Inferior parietal cortex (tissue), 1 donor: ENCODE measurements around the gene COQ5.

ENCODE experiments used
- DNase-seq: peaks from one replicate; pipeline ENCODE4 v3.0.0-alpha.2; 2016; ENCODE audit errors: extremely low spot score

COQ5 gene

DNA sequence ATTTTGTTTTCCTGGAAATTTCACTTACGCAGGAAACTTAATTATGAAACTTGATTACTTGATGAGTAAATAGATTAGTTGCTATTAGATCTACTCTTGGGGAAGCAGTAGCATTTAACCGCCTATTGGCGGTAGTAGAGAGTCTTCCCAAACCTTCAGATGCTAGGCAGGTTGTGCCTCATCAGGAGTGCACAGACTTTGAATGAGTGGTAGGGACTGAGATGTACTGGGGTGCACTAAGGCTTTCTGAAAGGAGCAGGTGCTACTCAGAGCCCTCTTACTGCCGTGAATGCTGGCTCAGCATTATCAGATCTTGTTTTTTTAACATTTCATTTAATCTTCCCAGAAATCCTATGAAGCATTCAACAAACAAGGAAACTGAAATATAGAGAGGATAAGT is 75.0 kb downstream of the COQ5 start:
- DNase-seq, result no peak
